PC-9 (cell line): ENCODE measurements around the gene TTC24. TPM values are rescaled to one million over a fixed set of nuclear protein-coding genes. Genes with fewer than 3 reads are reported as not detected.

Experiments used
- BruUV-seq: library from RNA; stranded (reverse); fragments of 400-500 nt; replicated peaks from 2 replicates; lab custom pipeline; 2021; lab: Mats Ljungman, UMichigan
- CTCF ChIA-PET: fragments of 300-600 bp; sonication (Branson Sonifier 250); formaldehyde crosslinking; loops from one replicate; lab custom pipeline; 2022; ENCODE audit warnings: antibody characterized with exemption; lab: Charles Lee
- POLR2A ChIA-PET: fragments of 300-600 bp; sonication (Branson Sonifier 250); formaldehyde crosslinking; loops from one replicate; lab custom pipeline; 2022; ENCODE audit warnings: antibody characterized with exemption; ENCODE audit not compliant: unreplicated experiment; lab: Charles Lee
- DNase-seq, 2 experiments: peaks; one replicate each; pipeline versions ENCODE4 v3.0.0 to v3.0.0-alpha.2; 2015 to 2022; ENCODE audit warnings: mixed read lengths in 1 of 2
- H2AFZ ChIP-seq: fragments of 200-600 bp; sonication (generic); 2 replicates; pipeline ENCODE4 v1.8.1; 2017; ENCODE audit warnings: antibody characterized with exemption
- H3F3A ChIP-seq: fragments of 200-600 bp; sonication (generic); 2 replicates; pipeline ENCODE4 v1.8.1; 2017; ENCODE audit warnings: antibody characterized with exemption, mild to moderate bottlenecking, low read depth; ENCODE audit not compliant: insufficient read depth
- H3K27ac ChIP-seq: fragments of 200-600 bp; sonication (generic); 2 replicates; pipeline ENCODE4 v1.6.1; 2016; ENCODE audit warnings: mixed run types
- H3K27me3 ChIP-seq: fragments of 200-600 bp; sonication (generic); 2 replicates; pipeline ENCODE4 v1.6.1; 2016; ENCODE audit warnings: low read depth, mixed run types; ENCODE audit not compliant: insufficient read depth
- H3K36me3 ChIP-seq: fragments of 200-600 bp; sonication (generic); 2 replicates; pipeline ENCODE4 v1.6.1; 2016; ENCODE audit warnings: low read depth, mixed run types
- H3K4me1 ChIP-seq: fragments of 200-600 bp; sonication (generic); replicated peaks from 2 replicates; pipeline ENCODE4 v1.6.1; 2016; ENCODE audit warnings: mixed run types; ENCODE audit not compliant: insufficient read depth
- H3K4me2 ChIP-seq: fragments of 200-600 bp; sonication (generic); 2 replicates; pipeline ENCODE4 v1.6.1; 2017; ENCODE audit warnings: mixed run types
- H3K4me3 ChIP-seq: fragments of 200-600 bp; sonication (generic); 2 replicates; pipeline ENCODE4 v1.6.1; 2016; ENCODE audit warnings: mixed run types
- H3K79me2 ChIP-seq: fragments of 200-600 bp; sonication (generic); 2 replicates; pipeline ENCODE4 v1.6.1; 2017; ENCODE audit warnings: low read depth, mixed run types
- H3K9me2 ChIP-seq: fragments of 200-600 bp; sonication (generic); 2 replicates; pipeline ENCODE4 v1.8.1; 2017; ENCODE audit warnings: mild to moderate bottlenecking; ENCODE audit not compliant: insufficient read depth
- H3K9me3 ChIP-seq: fragments of 200-600 bp; sonication (generic); 2 replicates; pipeline ENCODE4 v1.8.1; 2016; ENCODE audit warnings: low read depth; ENCODE audit not compliant: insufficient read depth
- H4K20me1 ChIP-seq: fragments of 200-600 bp; sonication (generic); 2 replicates; pipeline ENCODE4 v1.8.1; 2017; ENCODE audit not compliant: insufficient read depth
- EZH2 ChIP-seq: fragments of 200-600 bp; sonication (generic); IDR thresholded peaks from 2 replicates; pipeline ENCODE4 v1.8.0; 2017; ENCODE audit warnings: antibody characterized with exemption, low read depth
- intact Hi-C: fragments of 100-400 bp; cut with micrococcal nuclease; formaldehyde crosslinking; loops from one replicate; pipeline ENCODE4 v1.10.0; 2022; ENCODE audit not compliant: unreplicated experiment
- total RNA-seq: library from RNA; stranded (reverse); gene quantifications from 2 replicates; pipeline ENCODE4 v1.2.3, GENCODE V29; 2021
- TF ChIP-seq, protein P1 (sequence below): fragments of 200-600 bp; sonication (generic); conservative IDR thresholded peaks from 2 replicates; pipeline ENCODE4 v1.6.1; 2017; ENCODE audit warnings: mixed run types, antibody characterized with exemption, mild to moderate bottlenecking, moderate library complexity

TTC24 gene
- total RNA-seq, 1 experiment from 2014 or later: not detected

DNA sequence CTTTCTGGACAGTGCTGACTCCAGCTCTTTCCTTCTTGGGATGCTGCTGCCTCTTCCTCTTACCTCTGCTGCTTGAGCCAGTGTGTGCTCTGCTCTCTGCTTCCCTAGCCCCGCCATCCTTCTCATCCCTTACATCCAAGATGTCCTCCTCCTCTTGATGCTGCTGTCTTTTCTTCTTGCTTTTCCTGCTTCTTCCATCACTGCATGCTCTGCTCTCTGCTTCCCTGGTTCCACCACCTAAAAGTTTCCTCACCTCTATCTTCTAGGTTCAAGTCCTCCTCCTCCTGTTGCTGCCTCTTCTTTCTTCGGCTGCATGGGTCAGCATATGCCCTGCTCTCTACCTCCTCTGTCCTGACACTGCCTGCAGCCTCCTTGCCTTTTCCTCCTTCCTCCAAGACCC is 15.5 kb downstream of the TTC24 start:
- intact Hi-C loops: no loop called here
- DNase-seq: no peak
- BruUV-seq: TSS peak; percentile 26
- no peak overlapping the region for H2AFZ ChIP-seq
- no peaks in the 10 kb centered on the region for H3K27me3 ChIP-seq
- peaks cover 14% of the 10 kb centered on the region for H3K4me1 ChIP-seq
- CTCF ChIA-PET: no interaction called here
- no peaks in the 10 kb centered on the region for H3K9me3 ChIP-seq
- H3K4me2 ChIP-seq: no peak overlapping the region
- POLR2A ChIA-PET: interaction anchor here (0.6 kb wide), 1 partner anchor 94 kb away, joined by 4 read pairs; no protein-coding TSS in a partner anchor
- no peak overlapping the region for H3K27ac ChIP-seq
- peaks cover 19% of the 10 kb centered on the region for H3K36me3 ChIP-seq
- no peak for TF ChIP-seq EZH2
- TF ChIP-seq, protein P1, sequence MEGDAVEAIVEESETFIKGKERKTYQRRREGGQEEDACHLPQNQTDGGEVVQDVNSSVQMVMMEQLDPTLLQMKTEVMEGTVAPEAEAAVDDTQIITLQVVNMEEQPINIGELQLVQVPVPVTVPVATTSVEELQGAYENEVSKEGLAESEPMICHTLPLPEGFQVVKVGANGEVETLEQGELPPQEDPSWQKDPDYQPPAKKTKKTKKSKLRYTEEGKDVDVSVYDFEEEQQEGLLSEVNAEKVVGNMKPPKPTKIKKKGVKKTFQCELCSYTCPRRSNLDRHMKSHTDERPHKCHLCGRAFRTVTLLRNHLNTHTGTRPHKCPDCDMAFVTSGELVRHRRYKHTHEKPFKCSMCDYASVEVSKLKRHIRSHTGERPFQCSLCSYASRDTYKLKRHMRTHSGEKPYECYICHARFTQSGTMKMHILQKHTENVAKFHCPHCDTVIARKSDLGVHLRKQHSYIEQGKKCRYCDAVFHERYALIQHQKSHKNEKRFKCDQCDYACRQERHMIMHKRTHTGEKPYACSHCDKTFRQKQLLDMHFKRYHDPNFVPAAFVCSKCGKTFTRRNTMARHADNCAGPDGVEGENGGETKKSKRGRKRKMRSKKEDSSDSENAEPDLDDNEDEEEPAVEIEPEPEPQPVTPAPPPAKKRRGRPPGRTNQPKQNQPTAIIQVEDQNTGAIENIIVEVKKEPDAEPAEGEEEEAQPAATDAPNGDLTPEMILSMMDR: no peak
- no peaks in the 10 kb centered on the region for H3K9me2 ChIP-seq
- H4K20me1 ChIP-seq: no peaks in the 10 kb centered on the region
- H3K79me2 ChIP-seq: peaks cover 26% of the 10 kb centered on the region
- peaks cover 57% of the 10 kb centered on the region; the same call in 1 of the 2 replicates for H3F3A ChIP-seq
- H3K4me3 ChIP-seq: no peak overlapping the region

DNA sequence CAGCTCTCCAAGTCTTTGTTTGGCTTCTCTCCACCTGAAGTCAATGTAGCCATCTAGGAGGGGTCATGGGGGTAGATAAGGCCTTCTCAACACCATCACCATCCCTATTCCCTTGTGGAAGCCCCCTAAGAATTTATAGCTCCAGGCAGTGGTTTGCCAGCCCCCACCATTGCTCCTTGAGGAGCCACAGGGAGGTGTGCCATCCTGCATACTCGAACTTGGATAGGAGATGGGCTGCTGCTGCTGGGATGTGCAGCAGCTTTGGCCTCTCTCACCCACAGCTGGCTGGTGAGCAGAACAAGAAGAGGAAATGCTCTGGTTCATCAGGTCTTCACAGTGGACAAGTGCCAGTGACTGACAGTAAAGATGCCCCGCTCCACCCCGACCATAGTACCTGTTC is 16.9 kb downstream of the TTC24 start:
- no peaks in the 10 kb centered on the region for H3K9me3 ChIP-seq
- ChIA-PET CTCF (no interaction called here), POLR2A (interaction anchor here (0.6 to 0.7 kb wide), 2 partner anchors 95 to 150 kb away, joined by 3 read pairs; no protein-coding TSS in a partner anchor)
- DNase-seq: no peak
- intact Hi-C loops: no loop called here
- H3K79me2 ChIP-seq: peaks cover 40% of the 10 kb centered on the region
- H3K4me2 ChIP-seq: no peak overlapping the region
- no peaks in the 10 kb centered on the region for H3K9me2 ChIP-seq
- H3K36me3 ChIP-seq: peaks cover 19% of the 10 kb centered on the region
- H4K20me1 ChIP-seq: no peaks in the 10 kb centered on the region
- no peak overlapping the region for H3K4me3 ChIP-seq
- H3K27ac ChIP-seq: no peak overlapping the region
- H3F3A ChIP-seq: peaks cover 53% of the 10 kb centered on the region; the same call in 1 of the 2 replicates
- H3K27me3 ChIP-seq: no peaks in the 10 kb centered on the region
- no peak overlapping the region for H2AFZ ChIP-seq
- no peak for TF ChIP-seq EZH2
- TF ChIP-seq, protein P1: no peak
- BruUV-seq: no TSS peak
- peaks cover 12% of the 10 kb centered on the region for H3K4me1 ChIP-seq

DNA sequence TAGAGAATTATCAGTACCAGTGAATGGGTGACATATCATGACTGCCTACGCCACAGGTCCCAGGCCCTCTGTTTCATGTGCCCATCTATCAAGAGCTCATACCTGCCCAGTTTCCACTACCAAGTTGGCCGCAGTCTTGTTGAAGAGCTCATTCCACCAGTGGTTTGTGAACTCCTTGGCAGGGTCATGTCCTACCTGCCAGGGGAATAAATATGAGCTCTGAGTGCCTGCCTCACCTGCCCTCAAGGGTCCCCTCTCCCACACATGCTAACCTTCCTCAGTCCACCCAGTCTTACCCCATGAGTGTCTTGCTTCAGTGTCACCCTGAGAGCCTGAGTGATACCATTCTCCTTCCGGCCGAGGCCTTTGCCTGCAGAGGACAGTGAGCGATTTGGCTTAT is 18.6 kb downstream of the TTC24 start:
- no peaks in the 10 kb centered on the region for H4K20me1 ChIP-seq
- no peak overlapping the region for H3K4me3 ChIP-seq
- ChIA-PET POLR2A (no interaction called here), CTCF (no interaction called here)
- no peak overlapping the region for H3K27ac ChIP-seq
- peaks cover 48% of the 10 kb centered on the region; the same call in 1 of the 2 replicates for H3F3A ChIP-seq
- TF ChIP-seq EZH2: no peak
- TF ChIP-seq, protein P1: no peak
- intact Hi-C loops: no loop called here
- DNase-seq: no peak
- peaks cover 32% of the 10 kb centered on the region for H3K79me2 ChIP-seq
- H2AFZ ChIP-seq: no peak overlapping the region
- H3K4me1 ChIP-seq: peaks cover 16% of the 10 kb centered on the region
- no peak overlapping the region for H3K4me2 ChIP-seq
- no TSS peak for BruUV-seq
- peaks cover 19% of the 10 kb centered on the region for H3K36me3 ChIP-seq
- no peaks in the 10 kb centered on the region for H3K9me3 ChIP-seq
- H3K27me3 ChIP-seq: no peaks in the 10 kb centered on the region
- H3K9me2 ChIP-seq: no peaks in the 10 kb centered on the region
